HG03095 (cell line): Measurements from ENCODE around the gene ADAMTS1.

Experiments
- ATAC-seq: cut with Tn5 transposase; IDR thresholded peaks from one replicate; pipeline ENCODE4 v1.9.1; 2021; ENCODE audit warnings: moderate library complexity; ENCODE audit not compliant: unreplicated experiment

ADAMTS1 gene

DNA sequence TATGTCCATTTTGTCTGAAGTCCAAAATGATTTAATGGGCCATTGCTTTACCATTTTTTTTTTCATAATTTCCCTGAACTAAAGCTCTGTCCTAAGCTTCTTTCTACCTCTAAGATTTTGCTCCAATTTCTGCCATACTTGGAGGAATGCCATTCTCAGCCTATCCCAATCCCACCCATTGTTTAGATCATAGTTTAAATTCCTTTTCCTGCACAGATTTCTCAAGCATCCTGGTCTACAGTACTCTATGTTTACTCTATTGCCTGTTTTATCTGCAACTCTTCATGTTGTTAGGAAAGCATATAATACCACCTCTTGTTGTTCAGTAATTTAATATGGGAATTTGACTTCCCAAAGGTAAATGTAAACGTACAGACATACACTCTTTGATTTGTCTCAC is 30.8 kb downstream of the ADAMTS1 start:
- no peak for ATAC-seq

DNA sequence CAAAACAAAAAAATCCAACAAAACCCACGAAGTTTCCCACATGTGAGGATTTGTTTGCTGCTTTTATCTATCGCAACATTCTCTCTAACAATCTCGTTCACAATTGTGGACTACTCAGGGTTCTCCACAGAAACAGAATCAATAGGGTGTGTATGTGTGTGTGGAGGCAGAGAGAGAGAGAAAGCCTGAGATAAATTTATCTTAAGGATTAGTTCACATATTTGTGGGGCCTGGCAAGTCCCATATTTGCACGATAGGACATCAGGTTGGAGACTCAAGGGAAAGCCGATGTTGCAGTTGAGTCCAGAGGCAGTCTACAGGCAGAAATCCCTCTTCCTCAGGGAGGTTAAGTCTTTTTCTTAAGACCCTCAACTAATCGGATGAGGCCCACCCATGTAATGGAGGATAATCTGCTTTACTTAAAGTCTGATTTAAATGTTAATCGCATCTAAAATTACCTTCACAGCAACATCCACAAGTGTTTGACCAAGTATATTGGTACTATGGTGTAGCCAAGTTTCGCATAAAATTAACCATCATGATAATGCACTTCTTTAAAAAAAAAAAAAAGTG is 31.7 kb downstream of the ADAMTS1 start:
- no peak for ATAC-seq

DNA sequence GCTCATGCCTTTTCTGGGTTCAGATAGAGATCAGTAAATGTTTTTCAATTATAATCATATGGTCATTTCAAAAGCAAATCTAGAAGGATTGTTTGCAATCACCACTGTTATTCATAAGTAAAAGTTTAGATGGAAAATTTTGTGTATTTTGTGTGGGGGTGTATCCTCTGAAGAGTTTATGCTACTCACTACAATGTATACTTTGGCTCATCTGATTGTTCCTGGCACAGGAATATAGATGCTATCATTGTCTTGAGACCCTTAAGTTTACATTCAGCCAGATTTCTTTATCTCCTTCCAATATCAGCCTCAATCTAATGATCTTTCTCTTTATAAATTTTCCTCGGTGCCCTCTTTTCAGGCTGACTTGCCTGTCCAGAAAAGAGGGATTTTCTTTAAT is 33.0 kb downstream of the ADAMTS1 start:
- no peak for ATAC-seq

GRCh38 chr21:26811482-26811881 is 33.7 kb downstream of the ADAMTS1 start:
- ATAC-seq, result no peak

- ATAC-seq, result no peak
Observed at GRCh38 chr21:26810676-26811415, 34.4 kb downstream of the ADAMTS1 start.

- ATAC-seq, result no peak
Observed at GRCh38 chr21:26810266-26810665, 34.9 kb downstream of the ADAMTS1 start.

- ATAC-seq, result no peak
Observed at GRCh38 chr21:26809745-26810144, 35.5 kb downstream of the ADAMTS1 start.

GRCh38 chr21:26806801-26807295 is 38.4 kb downstream of the ADAMTS1 start:
- ATAC-seq, result no peak

DNA sequence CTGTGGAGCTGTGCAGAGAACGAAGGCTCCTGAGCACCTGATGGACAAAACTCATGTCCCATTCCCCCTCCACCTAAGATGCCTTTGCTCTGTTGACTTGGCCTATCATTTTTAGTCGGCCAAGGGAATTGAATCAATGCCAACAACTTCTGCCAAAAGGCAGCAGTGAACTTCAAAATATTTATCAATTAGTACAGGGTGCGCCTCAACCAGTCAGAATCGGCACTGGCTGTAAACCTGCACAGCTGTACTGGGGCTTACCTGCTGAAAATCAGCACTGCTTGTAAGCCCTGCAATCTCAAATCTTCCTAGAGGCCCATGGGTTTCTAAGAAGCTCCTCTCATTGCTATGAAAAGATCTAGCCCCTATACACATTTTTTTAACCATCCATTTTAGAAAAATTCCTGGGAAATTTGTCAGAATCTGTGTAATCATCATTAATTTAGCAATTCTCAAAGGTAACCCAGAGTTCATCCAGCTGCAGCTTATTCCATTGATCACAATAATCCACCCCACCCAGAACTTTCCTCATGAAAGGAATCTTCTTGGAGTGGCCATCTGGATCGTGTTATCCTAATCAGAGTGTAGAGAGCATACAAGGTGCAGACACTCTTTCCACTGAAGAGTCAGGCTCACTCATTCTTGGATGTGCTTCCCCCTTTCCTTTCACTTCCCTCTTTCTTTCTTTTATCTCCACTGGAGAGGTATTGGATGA is 40.2 kb downstream of the ADAMTS1 start:
- no peak for ATAC-seq

- ATAC-seq, result no peak
Observed at GRCh38 chr21:26801498-26801897, 43.7 kb downstream of the ADAMTS1 start.

DNA sequence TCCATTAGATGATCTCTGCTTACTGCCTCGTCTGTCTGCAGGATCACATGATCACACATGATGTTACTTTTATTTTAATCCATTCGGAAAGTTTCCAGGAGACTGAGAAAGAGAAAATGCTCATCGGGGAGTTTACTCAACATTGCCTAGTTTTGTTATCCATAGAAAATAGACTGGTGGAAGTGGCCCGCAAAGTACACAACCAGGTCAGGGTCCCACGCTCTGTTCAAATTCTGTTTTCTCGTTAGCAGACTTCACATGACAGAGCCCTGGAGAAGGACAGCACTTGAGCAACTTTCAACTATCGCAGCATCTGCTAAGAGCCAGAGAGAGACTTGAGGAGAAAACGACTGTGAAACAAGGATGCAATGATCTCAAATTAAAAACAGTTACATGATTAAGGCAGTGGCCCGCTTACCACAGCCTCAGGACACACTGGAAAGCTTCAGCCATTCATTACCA is 44.2 kb downstream of the ADAMTS1 start:
- no peak for ATAC-seq

DNA sequence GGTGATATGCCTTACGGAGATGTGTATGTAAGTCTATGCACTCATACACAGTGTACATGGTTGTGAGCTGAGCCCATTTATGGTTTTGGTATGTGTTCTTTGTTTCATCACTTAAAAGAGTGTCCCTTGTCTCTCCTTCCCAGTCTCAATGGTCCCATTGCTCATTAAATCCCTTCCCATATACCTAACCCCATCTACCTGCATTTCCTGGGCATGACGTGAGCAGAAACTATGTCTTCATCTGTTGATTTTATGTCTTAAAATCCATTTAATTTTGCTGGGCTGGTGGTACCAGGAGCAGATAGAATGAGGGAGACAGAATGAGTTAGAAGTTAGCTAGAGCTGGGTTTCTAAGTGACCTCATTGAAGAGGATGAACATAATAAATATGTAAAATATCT is 44.8 kb downstream of the ADAMTS1 start:
- no peak for ATAC-seq

GRCh38 chr21:26800001-26800400 is 45.2 kb downstream of the ADAMTS1 start:
- ATAC-seq, result no peak

DNA sequence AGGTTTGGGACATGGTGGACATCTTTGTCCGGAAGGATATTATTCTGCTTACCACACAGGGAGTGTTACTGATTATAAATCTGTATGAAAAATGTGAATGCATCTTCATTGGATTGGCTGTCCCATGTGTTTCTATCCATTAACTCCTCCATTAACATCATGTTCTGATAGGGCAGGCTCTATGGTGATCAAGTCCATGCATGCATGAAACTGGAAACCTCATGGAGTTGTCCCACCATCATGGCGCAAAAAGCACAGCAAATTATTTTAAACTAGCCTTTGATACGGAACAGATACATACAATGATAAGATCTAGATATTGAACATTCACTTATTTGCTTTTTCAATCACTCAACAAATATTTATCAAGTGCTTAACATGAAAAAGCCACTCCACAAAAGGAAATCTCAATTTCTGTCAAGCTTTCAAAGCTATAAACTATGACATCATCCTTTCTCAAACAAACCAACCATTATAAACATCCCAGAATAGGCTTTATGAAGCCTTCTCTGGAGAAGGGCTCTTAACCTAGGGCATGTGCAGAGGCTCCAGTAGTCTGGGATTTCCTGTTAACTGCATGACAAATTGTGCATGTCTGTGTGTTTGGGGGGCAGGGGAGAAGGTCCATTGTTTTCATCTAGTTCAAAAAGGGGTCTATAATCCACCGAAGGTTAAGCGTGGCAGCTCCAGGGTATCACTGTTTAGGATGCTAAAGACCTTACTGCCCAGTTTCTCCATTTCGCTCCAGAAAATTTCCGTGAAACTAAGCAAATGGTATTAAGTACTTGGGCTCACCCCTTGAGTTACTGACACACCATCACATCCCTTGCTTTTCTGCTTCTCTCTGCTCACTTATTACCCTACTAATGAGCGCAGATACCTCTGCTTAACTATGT is 46.1 kb downstream of the ADAMTS1 start:
- ATAC-seq, result no peak

DNA sequence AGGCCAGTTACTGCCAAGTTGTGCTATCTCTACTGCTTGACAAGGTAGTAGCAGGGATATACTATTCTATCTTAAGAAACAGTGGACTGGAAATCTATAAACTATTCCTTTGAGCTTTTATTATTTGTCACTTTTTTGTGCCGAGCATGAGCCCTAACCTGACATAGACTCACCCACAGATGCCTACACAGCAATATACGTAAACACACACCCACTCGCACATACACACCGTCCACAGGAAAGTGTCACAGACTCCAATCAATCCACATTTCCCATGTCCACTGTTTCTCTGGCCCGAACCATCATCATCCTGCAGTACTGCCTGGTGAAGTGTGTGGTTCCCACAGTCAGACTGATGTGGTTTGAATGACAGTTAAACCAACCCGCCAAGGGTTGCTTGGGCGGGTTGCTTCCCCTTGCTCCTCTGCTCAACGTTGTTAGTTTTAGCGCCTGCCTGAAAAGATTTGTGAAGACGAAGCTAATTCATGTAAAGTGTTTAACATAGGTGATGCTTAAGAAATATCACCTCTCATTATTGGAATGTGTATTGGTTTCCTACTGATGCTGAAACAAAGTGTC is 47.2 kb downstream of the ADAMTS1 start:
- no peak for ATAC-seq

- no peak for ATAC-seq
Observed at GRCh38 chr21:26795866-26796329, 49.3 kb downstream of the ADAMTS1 start.

GRCh38 chr21:26795412-26795805 is 49.8 kb downstream of the ADAMTS1 start:
- no peak for ATAC-seq

GRCh38 chr21:26794597-26795411 is 50.4 kb downstream of the ADAMTS1 start:
- ATAC-seq, result no peak

- ATAC-seq, result no peak
Observed at GRCh38 chr21:26790296-26790695, 54.9 kb downstream of the ADAMTS1 start.

- ATAC-seq, result no peak
Observed at GRCh38 chr21:26788790-26789189, 56.4 kb downstream of the ADAMTS1 start.
